Brain microvascular endothelial cell (primary cell): ENCODE measurements around the gene MMP24.

ENCODE experiments used
- DNase-seq: peaks from one replicate; pipeline ENCODE4 v3.0.0-alpha.2; 2020
- H3K27ac ChIP-seq: fragments of 250-450 bp; sonication (Bioruptor Pico); 2 replicates; pipeline ENCODE4 v1.5.1; 2020; ENCODE audit warnings: mild to moderate bottlenecking, moderate library complexity
- H3K27me3 ChIP-seq: fragments of 250-450 bp; sonication (Bioruptor Pico); replicated peaks from 2 replicates; pipeline ENCODE4 v1.5.1; 2020; ENCODE audit warnings: mild to moderate bottlenecking
- H3K36me3 ChIP-seq: fragments of 250-450 bp; sonication (Bioruptor Pico); replicated peaks from 2 replicates; pipeline ENCODE4 v1.5.1; 2020; ENCODE audit warnings: mild to moderate bottlenecking
- H3K4me3 ChIP-seq: 2 replicates; pipeline ENCODE4 v1.5.1; 2011; ENCODE audit warnings: low read depth, mild to moderate bottlenecking, control low read depth, low read length, moderate library complexity
- in situ Hi-C: cut with HindIII; loops from 2 replicates; pipeline ENCODE4 v1.10.0; 2017; ENCODE audit warnings: low sequenced_read_pairs, low pct_ligation_motif_present
- TF ChIP-seq, protein P1 (sequence below): IDR thresholded peaks from 2 replicates; pipeline ENCODE4 v1.5.1; 2011; ENCODE audit warnings: low read depth, mild to moderate bottlenecking, moderate library complexity, low read length, control low read depth, inconsistent platforms; ENCODE audit errors: missing control alignments

The MMP24 gene

DNA sequence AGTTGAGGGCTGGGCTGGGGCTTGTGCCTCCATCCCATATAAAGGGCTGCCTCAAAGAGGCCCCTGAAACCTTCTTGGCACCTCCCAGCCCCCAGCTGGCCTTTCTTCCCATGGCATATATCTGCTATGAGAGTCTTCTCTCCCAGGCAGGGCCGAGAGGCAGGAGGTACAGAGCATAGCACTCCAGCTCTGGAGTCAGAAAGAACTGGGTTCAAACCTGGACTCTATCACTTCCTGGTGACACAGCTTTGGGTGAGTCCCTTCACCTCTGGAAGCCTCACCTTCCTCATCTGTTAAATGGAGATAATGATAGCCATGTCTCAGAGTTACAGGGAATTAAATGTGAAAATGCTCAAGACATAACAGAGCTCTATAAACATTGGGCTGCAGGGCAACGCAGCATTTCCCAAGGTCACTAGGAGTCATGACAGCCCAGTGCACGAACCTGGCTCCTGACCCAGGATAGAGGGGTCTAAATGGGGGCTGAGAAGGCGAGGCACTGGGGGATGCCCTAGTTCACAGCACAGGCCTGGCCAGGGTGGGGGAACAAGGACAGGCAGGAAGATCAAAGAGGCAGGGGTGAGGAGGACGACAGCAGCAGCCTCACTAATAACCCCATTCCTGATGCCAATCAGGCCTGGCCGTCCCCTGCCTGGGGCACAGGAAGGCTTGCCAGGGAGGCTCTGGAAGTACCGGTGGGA is 63.8 kb downstream of the MMP24 start:
- TF ChIP-seq, protein P1, sequence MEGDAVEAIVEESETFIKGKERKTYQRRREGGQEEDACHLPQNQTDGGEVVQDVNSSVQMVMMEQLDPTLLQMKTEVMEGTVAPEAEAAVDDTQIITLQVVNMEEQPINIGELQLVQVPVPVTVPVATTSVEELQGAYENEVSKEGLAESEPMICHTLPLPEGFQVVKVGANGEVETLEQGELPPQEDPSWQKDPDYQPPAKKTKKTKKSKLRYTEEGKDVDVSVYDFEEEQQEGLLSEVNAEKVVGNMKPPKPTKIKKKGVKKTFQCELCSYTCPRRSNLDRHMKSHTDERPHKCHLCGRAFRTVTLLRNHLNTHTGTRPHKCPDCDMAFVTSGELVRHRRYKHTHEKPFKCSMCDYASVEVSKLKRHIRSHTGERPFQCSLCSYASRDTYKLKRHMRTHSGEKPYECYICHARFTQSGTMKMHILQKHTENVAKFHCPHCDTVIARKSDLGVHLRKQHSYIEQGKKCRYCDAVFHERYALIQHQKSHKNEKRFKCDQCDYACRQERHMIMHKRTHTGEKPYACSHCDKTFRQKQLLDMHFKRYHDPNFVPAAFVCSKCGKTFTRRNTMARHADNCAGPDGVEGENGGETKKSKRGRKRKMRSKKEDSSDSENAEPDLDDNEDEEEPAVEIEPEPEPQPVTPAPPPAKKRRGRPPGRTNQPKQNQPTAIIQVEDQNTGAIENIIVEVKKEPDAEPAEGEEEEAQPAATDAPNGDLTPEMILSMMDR = no peak
- Histone ChIP-seq H3K27me3 (no peaks in the 10 kb centered on the region), H3K4me3 (no peak overlapping the region), H3K36me3 (no peaks in the 10 kb centered on the region), H3K27ac (no peak overlapping the region)
- no peak for DNase-seq
- in situ Hi-C loops = no loop called here

DNA sequence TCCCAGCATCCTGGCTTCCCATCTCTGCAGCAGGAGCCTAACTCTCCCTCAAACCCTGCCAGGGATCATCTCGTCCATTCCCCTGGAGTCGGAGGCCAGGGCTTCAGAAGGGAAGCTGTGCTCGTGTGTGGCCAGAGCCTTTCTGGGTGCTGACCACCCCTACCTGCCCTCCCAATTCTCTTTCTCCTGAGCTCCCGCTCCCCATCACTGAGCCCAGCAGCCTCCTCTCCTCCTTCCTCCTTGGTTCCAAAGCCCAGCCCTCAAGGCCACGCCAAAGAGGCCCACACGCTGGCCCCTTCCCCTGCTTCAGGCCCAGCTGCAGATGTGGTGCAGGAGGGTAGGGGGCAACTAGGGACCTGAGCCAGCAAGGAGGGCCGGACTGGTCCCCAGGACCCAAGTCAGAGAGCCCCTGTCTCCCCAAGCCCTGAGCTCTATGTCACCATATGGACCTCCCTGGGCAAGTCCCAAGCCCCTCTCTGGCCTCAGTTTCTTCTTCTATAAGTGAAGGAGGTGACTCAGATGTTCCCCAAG is 64.5 kb downstream of the MMP24 start:
- DNase-seq = no peak
- no peaks in the 10 kb centered on the region for H3K36me3 ChIP-seq
- TF ChIP-seq, protein P1 = no peak
- in situ Hi-C loops = no loop called here
- H3K27me3 ChIP-seq = no peaks in the 10 kb centered on the region
- no peak overlapping the region for H3K27ac ChIP-seq
- no peak overlapping the region for H3K4me3 ChIP-seq

DNA sequence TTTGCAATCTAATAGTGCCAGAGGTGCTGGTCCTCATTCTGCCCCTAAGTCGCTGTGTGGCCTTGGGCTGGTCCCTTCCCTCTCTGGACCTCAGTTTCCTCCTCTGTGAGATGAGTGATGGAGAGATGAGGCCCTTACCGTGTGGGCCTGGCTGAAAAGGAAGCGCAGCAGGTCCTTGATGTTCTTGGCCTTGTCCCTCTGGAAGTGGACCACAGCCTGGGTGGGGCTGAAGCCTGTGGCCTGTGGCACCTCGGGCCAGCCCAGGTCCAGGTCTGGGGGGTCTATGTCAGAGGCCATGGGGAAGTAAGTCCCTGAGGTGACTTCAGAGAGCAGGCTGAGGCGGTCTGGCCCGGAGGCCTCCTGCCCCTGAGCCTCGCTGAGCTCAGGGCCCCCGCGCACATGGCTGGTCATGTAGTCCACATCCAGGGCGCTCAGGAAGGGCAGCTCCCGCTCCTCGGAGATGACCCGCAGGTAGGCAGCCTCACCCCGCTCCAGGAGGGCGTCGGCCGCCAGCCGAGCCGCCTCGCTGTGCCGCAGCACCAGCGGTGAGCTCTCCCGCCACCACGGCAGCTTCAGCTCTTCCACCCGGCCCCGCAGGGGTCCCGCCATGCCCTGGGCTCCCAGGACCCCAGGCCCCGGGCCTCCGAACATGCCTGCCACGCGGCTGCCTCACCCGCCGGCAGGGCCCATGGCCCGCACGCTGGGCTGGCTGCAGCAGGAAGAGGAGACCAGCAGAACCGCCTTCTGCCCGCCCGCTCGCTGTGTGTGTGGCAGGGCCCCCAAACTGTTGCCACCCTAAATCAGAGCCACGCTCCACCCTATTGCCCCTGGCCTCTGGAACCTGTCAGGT is 65.4 kb downstream of the MMP24 start, which contains the start of gene FAM83C:
Gene FAM83C (minus strand): TSS at position 772 of the 850 bp plus-strand sequence. CDS start 121 bp downstream, at position 651.
- in situ Hi-C loops = no loop called here
- Histone ChIP-seq H3K36me3 (no peaks in the 10 kb centered on the region), H3K4me3 (no peak within 1 kb of the TSS), H3K27me3 (no peaks in the 10 kb centered on the region), H3K27ac (no peak within 1 kb of the TSS)
- TF ChIP-seq, protein P1 = no peak
- no peak for DNase-seq

DNA sequence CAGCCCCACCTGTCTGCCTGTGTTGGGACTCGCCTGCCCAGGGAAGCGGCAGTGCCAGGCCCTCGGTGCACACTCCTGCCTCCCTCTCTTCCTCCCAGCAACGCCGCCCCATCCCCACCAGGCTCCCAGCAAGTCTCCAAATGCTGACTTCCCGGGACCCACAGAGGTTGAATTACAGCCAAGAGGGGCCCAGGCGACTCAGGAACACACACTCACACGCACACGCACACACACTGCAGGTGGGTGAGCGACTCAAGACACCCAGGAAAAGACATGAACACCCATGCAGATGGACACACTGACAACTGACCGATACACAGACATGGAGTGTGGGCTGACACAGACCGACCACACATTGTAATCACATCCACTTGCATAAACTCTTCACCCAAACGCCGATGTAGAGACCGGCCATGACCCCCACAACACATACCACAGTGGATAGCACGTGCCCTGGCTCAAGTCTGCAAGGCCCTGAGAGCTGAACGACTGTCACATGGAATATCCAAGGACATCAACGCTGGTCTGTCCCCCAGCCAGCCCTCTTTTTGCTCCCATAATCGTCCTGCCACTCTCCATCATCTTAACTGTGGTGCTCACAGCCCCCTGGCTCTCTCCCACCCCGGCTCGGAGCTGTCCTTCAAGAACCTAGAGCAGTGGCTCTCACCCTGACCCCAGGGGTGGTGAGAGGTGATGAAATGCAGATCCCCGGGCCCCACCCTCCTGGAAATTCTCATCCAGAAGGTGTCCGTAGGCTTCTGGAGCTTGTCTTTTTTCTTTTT is 66.2 kb downstream of the MMP24 start:
- Histone ChIP-seq H3K27me3 (no peaks in the 10 kb centered on the region), H3K36me3 (no peaks in the 10 kb centered on the region), H3K27ac (no peak overlapping the region), H3K4me3 (no peak overlapping the region)
- TF ChIP-seq, protein P1 = no peak
- in situ Hi-C loops = no loop called here
- DNase-seq = no peak
